Pancreas (tissue), 10 donors: Measurements from ENCODE around the gene GALNT16. TPM values are rescaled to one million over a fixed set of nuclear protein-coding genes. Genes with fewer than 3 reads are reported as not detected.
A peak's percentile ranks its signal among the peaks of the same experiment; 100 is the strongest.

ENCODE experiments used
- ATAC-seq, 4 donors: fragments of 200-7000 bp; cut with Tn5 transposase; one replicate each; pipeline versions ENCODE4 v1.8.0 to v1.9.1; 2020; ENCODE audit warnings: mild to moderate bottlenecking in 4 of 4, moderate library complexity in 4 of 4
- DNase-seq, 6 donors: peaks; one replicate each; pipeline ENCODE4 v3.0.0-alpha.2; 2020
- FAIRE-seq: peaks from 2 replicates; lab custom pipeline; 2012; peaks lifted over from hg19 to GRCh38; lab: Jason Lieb, UNC
- H3K27ac ChIP-seq, 4 donors: fragments of 200-600 bp; sonication (generic); 1 replicate in 3 of 4; 2 replicates in 1 of 4; pipeline versions ENCODE4 v1.5.0 to v1.8.0; 2020
- H3K27me3 ChIP-seq, 4 donors: fragments of 200-600 bp; one replicate each; pipeline ENCODE4 v1.8.0; 2021
- H3K36me3 ChIP-seq, 3 donors: fragments of 200-600 bp; sonication (generic) in 1 of 3; one replicate each; pipeline versions ENCODE4 v1.5.0 to v1.8.0; 2020 to 2021
- H3K4me1 ChIP-seq, 3 donors: fragments of 200-600 bp; one replicate each; pipeline ENCODE4 v1.8.0; 2021
- H3K4me3 ChIP-seq, 4 donors: fragments of 200-600 bp; sonication (generic) in 2 of 4; one replicate each; pipeline versions ENCODE4 v1.5.0 to v1.8.0; 2020 to 2021
- H3K9me3 ChIP-seq, 4 donors: fragments of 200-600 bp; one replicate each; pipeline ENCODE4 v1.8.0; 2021
- WGBS, 2 donors: extraction: QIAGEN DNeasy Blood & Tissue Kit; methylation state at CpG; one replicate each; pipeline ENCODE4 v1.1.7; 2013; 5-methylcytosine and 5-hydroxymethylcytosine counted together
- intact Hi-C, 3 donors: fragments of 100-400 bp; cut with DNase I; formaldehyde crosslinking; loops; one replicate each; pipeline versions ENCODE4 v1.11.1 to v1.14.2; 2022
- polyA plus RNA-seq, 2 donors: library from polyadenylated mRNA; stranded (reverse); fragments of 200-250 nt; gene quantifications; one replicate each; pipeline ENCODE4 v1.2.3, GENCODE V29; 2013
- total RNA-seq, 6 donors: library from RNA; stranded (reverse); fragmentation: NEBNext Ultra II Directional in 4 of 6; extraction: Animal tissue kit (Norgen Biotek cat#: 25700) in 4 of 6; gene quantifications; one replicate each; pipeline versions ENCODE4 v1.2.1 to v1.2.4, GENCODE V29; 2021 to 2023
- TF ChIP-seq, protein P1 (sequence below), 4 donors: fragments of 200-600 bp; sonication (generic) in 3 of 4; IDR thresholded peaks; one replicate each; pipeline versions ENCODE4 v1.5.0 to v1.8.0; 2021; ENCODE audit warnings: antibody characterized with exemption in 4 of 4
- donor health status: healthy with polysubstance abuse.
- donor health status: DM: no; HTN: no; CAD: no; lungs with moderate emphysema.
- donor health status: DM: no; HTN: no; CAD: no.
- donor health status: control.
- donor health status: control.
- donor health status: Bipolar disorder and iron deficiency.
- donor health status: DM: yes; HTN: yes; CAD: no.
- donor health status: DM: no; HTN: no; CAD: no.
- donor health status: DM: no; HTN: no; CAD: no.
- donor health status: DM: yes; HTN: yes; CAD: no.

Gene GALNT16
- total and polyA plus RNA-seq, 8 donors, result 0.93 to 3.2 (median 1.9) TPM

DNA sequence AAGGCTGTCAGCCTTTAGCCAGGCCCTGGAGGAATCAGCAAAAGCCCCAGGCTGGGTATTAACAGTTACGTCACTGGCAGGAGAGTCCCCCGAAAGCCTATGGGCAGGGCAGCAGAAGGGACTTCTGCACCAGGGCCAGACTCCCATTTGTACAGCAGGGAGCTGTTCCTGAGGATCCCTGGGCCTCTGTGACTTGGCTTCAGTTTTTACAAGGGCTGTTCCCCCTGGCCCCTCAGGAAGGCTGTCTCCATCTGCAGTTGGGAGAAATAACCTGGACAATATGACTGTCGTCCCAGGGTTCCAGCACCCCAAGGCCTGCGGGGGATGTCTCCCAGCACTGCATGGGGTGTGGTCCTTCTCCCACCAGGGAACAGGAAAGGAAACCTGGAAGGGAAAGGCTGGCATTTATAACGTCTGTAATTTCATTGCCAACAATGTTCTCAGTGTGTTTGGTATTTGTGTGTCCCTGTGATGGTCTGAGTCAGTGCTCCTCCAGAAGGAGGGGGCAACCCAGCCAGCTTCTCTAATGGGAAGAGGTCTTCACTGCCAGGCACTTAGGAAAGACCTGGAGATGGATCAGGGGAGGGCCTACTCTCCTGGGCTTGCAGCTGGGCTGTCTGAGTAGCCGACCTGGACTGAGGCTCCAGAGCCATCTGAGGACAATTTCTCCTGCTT lies 95.8 kb downstream of the GALNT16 start:
- FAIRE-seq, result no peak
- H3K27ac ChIP-seq, result no peak overlapping the region
- H3K9me3 ChIP-seq, result no peaks in the 10 kb centered on the region
- peak in 3 of 4 donors; percentile 41 to 44 (median 42) for ATAC-seq
- intact Hi-C loops, result no loop called here
- no peaks in the 10 kb centered on the region for H3K27me3 ChIP-seq
- TF ChIP-seq, protein P1, sequence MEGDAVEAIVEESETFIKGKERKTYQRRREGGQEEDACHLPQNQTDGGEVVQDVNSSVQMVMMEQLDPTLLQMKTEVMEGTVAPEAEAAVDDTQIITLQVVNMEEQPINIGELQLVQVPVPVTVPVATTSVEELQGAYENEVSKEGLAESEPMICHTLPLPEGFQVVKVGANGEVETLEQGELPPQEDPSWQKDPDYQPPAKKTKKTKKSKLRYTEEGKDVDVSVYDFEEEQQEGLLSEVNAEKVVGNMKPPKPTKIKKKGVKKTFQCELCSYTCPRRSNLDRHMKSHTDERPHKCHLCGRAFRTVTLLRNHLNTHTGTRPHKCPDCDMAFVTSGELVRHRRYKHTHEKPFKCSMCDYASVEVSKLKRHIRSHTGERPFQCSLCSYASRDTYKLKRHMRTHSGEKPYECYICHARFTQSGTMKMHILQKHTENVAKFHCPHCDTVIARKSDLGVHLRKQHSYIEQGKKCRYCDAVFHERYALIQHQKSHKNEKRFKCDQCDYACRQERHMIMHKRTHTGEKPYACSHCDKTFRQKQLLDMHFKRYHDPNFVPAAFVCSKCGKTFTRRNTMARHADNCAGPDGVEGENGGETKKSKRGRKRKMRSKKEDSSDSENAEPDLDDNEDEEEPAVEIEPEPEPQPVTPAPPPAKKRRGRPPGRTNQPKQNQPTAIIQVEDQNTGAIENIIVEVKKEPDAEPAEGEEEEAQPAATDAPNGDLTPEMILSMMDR (IDR thresholded peaks at IDR 0.05), result no peak
- no peak for DNase-seq
- no peak overlapping the region for H3K4me3 ChIP-seq
- H3K4me1 ChIP-seq, result no peaks in the 10 kb centered on the region
- H3K36me3 ChIP-seq, result no peaks in the 10 kb centered on the region
- 68 to 76% methylated on average over 6 of the region's 6 CpGs for WGBS, 2 donors

DNA sequence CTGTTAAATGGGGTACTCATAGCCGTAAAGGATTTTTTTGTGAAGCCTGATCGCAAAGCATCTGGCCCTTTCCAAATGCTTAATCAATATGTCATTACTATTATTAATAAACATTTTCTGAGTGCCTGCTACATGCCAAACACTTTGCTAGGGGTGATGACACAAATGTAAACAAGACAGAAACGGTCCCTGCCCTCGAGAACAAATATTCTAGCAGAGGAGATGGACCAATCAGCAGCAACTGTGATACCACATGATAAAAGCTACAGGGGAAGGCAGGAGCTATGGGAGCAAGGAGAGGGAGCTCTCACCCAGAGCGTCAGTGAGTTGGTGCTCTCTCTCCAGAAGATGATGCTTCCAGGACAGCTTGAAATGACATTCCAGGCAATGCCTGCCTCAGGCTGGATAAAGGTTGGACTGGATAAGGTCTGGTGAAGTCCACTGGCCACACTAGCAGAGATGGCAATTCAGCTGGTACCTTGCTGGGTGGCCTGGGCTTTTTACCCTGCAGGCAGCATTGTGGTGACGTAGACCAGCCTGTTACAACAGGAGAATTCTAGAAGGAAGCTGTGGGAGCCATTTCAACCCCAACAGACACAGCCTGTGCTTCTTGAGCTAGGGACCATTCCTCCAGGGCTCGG lies 97.1 kb downstream of the GALNT16 start:
- no peaks in the 10 kb centered on the region for H3K36me3 ChIP-seq
- H3K4me1 ChIP-seq, result no peaks in the 10 kb centered on the region
- intact Hi-C loops, result no loop called here
- no peak overlapping the region for H3K27ac ChIP-seq
- DNase-seq (no peak), ATAC-seq (no peak), FAIRE-seq (no peak)
- TF ChIP-seq, protein P1 (IDR thresholded peaks at IDR 0.05), result no peak
- H3K4me3 ChIP-seq, result no peak overlapping the region
- 60 to 63% methylated on average over 7 of the region's 7 CpGs for WGBS, 2 donors
- no peaks in the 10 kb centered on the region for H3K9me3 ChIP-seq
- no peaks in the 10 kb centered on the region for H3K27me3 ChIP-seq

DNA sequence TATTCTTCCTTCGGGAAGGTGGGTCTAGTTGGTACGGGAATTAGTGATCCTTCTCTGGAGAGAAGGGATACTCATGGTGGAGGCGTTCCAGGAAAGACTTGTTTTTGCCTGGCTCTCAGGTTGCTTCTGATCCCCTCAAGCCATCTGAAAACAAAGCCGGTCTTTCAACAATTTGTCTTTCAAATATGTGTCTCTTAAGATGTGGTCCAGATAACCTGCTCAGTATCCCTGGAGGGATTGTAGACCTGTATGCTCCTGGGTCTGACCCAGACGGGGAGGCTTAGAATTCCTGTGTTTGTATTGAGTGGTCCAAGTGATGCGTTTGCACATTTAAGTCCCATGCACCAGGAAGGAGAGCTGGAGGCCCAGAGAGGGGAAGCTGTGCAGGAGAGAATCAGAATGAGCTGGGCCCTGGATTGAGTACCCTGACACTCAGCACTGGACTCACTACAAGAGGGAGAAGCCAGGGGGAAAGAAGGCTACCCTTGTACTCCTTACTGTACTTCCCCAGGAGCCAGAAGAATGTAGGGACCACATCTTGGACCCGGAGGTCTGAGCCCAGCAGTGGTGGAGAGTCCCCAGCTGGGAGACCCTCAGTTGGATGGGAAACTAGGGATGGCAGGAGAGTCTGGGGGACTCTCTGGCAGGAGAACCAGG lies 97.7 kb downstream of the GALNT16 start:
- TF ChIP-seq, protein P1 (IDR thresholded peaks at IDR 0.05), result no peak
- Histone ChIP-seq H3K4me3 (no peak overlapping the region), H3K27ac (no peak overlapping the region), H3K36me3 (no peaks in the 10 kb centered on the region), H3K4me1 (no peaks in the 10 kb centered on the region), H3K9me3 (no peaks in the 10 kb centered on the region), H3K27me3 (no peaks in the 10 kb centered on the region)
- 77 to 82% methylated on average over 7 of the region's 7 CpGs for WGBS, 2 donors
- FAIRE-seq (no peak), DNase-seq (no peak), ATAC-seq (no peak)
- intact Hi-C loops, result no loop called here

DNA sequence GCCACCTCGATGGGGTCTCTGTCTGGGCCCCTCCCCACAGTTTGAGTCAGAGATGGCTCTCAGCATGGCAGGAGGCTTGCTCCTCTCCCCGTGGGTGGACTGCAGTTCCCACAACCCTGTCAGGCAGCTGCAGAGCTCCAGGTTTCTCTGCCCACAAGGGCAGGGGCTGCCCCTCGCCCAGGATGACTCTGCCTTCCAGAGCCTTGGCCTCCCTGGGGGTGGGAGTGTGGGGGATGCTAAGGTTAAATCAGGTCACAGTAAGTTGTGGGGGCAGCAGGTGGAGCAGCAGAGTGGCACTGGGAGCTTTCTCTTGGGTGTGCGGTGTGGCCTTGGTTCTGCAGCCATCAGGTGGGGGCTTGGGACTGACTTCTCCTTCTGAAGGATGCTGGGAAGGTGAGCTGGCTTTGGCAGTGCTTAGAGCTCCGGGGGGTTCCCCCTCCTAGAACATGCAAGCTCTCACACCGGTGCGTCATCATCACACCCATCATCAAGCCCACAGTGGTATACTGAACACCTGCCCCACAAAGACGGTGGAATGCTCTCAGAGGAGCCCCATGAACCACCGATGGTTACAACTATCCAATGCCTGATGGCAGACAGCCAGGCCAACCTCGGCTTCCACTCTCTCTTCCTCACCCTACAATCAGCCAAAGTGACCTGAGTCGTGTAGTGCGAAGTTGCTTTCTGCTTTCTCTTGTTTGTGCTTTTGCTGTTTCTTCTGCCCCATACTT lies 98.4 kb downstream of the GALNT16 start:
- H3K4me3 ChIP-seq, result no peak overlapping the region
- ATAC-seq (no peak), FAIRE-seq (no peak), DNase-seq (no peak)
- H3K4me1 ChIP-seq, result no peaks in the 10 kb centered on the region
- no peaks in the 10 kb centered on the region for H3K9me3 ChIP-seq
- H3K36me3 ChIP-seq, result no peaks in the 10 kb centered on the region
- TF ChIP-seq, protein P1 (IDR thresholded peaks at IDR 0.05), result no peak
- no peaks in the 10 kb centered on the region for H3K27me3 ChIP-seq
- intact Hi-C loops, result no loop called here
- no peak overlapping the region for H3K27ac ChIP-seq
- 62 to 77% methylated on average over 12 of the region's 12 CpGs for WGBS, 2 donors
